HCT116 (cell line): ENCODE results near the gene IFRD2. TPM values are rescaled to one million over a fixed set of nuclear protein-coding genes. Genes with fewer than 3 reads are reported as not detected.

Experiments
- ATAC-seq: fragments of 200-7000 bp; cut with Tn5 transposase; 2 replicates; pipeline ENCODE4 v1.9.1; 2020; ENCODE audit warnings: mild to moderate bottlenecking, moderate library complexity
- BruUV-seq: library from RNA; stranded (reverse); fragments of 400-500 nt; replicated peaks from 2 replicates; lab custom pipeline; 2021; lab: Mats Ljungman, UMichigan
- CTCF ChIA-PET: fragments of 300-600 bp; sonication (Branson Sonifier 250); formaldehyde crosslinking; loops from one replicate; lab custom pipeline; 2021; ENCODE audit warnings: antibody characterized with exemption; lab: Charles Lee
- POLR2A ChIA-PET: fragments of 300-600, 350-600 bp; sonication (Branson Sonifier 250); formaldehyde crosslinking; loops from one replicate; lab custom pipeline; 2021; ENCODE audit warnings: antibody characterized with exemption; lab: Charles Lee
- RAD21 ChIA-PET, 2 experiments: fragments of 300-600 bp; sonication (Branson Sonifier 250); formaldehyde crosslinking; loops; one replicate each; lab custom pipeline; 2023; ENCODE audit warnings: low total read pairs in 2 of 2; ENCODE audit not compliant: uncharacterized antibody in 2 of 2, unreplicated experiment in 2 of 2, low non-redundant PET in 1 of 2; lab: Charles Lee
- DNase-seq: peaks from one replicate; pipeline ENCODE4 v3.0.0-alpha.2; 2010; ENCODE audit warnings: low read depth, low spot score
- H2AFZ ChIP-seq: fragments of 200-600 bp; shearing (Covaris generic), sonication (generic); 2 replicates; pipeline ENCODE4 v1.6.1; 2017; ENCODE audit warnings: low read depth, mixed run types, mixed read lengths, antibody characterized with exemption, low read length; ENCODE audit not compliant: poor library complexity, severe bottlenecking
- H3K27ac ChIP-seq: 2 replicates; pipeline ENCODE4 v1.5.1; 2012; ENCODE audit warnings: low read depth, low read length
- H3K27me3 ChIP-seq: fragments of 200-600 bp; sonication (generic); 2 replicates; pipeline ENCODE4 v1.6.1; 2016; ENCODE audit warnings: mixed run types, low read length, mixed read lengths; ENCODE audit not compliant: insufficient read depth
- H3K36me3 ChIP-seq, 2 experiments: fragments of 200-500 bp in 1 of 2; fragments of 200-600 bp in 1 of 2; sonication (Bioruptor generic) in 1 of 2; sonication (generic) in 1 of 2; 2 replicates each; pipeline versions ENCODE4 v1.5.1 to v1.6.1; 2014 to 2016; ENCODE audit warnings: low read length in 2 of 2, inconsistent platforms in 1 of 2, mixed read lengths in 1 of 2, mixed run types in 1 of 2; ENCODE audit not compliant: insufficient read depth in 2 of 2, control insufficient read depth in 1 of 2
- H3K4me1 ChIP-seq, 2 experiments: fragments of 200-600 bp in 1 of 2; sonication (generic) in 1 of 2; 2 replicates each; pipeline versions ENCODE4 v1.5.1 to v1.6.1; 2012 to 2017; ENCODE audit warnings: low read length in 2 of 2, inconsistent platforms in 1 of 2, mild to moderate bottlenecking in 1 of 2, mixed read lengths in 1 of 2, mixed run types in 1 of 2, moderate library complexity in 1 of 2; ENCODE audit not compliant: insufficient read depth in 2 of 2, control insufficient read depth in 1 of 2
- H3K4me2 ChIP-seq: fragments of 200-600 bp; sonication (generic); 2 replicates; pipeline ENCODE4 v1.6.1; 2017; ENCODE audit warnings: mixed run types, low read length, mixed read lengths
- H3K4me3 ChIP-seq, 2 experiments: fragments of 200-600 bp in 1 of 2; sonication (generic) in 1 of 2; replicated peaks in 1 of 2; 2 replicates each; pipeline ENCODE4 v1.5.1; 2011 to 2016; ENCODE audit warnings: low read length in 2 of 2, control low read depth in 1 of 2, low read depth in 1 of 2, mild to moderate bottlenecking in 1 of 2, mixed read lengths in 1 of 2, mixed run types in 1 of 2
- H3K79me2 ChIP-seq: fragments of 200-600 bp; sonication (generic); 2 replicates; pipeline ENCODE4 v1.6.1; 2017; ENCODE audit warnings: mild to moderate bottlenecking, mixed run types, low read length, moderate library complexity, mixed read lengths; ENCODE audit not compliant: insufficient read depth
- H3K9ac ChIP-seq: fragments of 200-600 bp; sonication (generic); 2 replicates; pipeline ENCODE4 v1.6.1; 2016; ENCODE audit warnings: low read length, mixed read lengths
- H3K9me2 ChIP-seq: fragments of 200-600 bp; sonication (generic), shearing (Covaris generic); 2 replicates; pipeline ENCODE4 v1.6.1; 2017; ENCODE audit warnings: mixed run types, mild to moderate bottlenecking, moderate library complexity; ENCODE audit not compliant: insufficient read depth
- H3K9me3 ChIP-seq, 2 experiments: fragments of 200-500 bp in 1 of 2; fragments of 200-600 bp in 1 of 2; sonication (Bioruptor generic) in 1 of 2; sonication (generic) in 1 of 2; 2 replicates each; pipeline ENCODE4 v1.6.1; 2014 to 2017; ENCODE audit warnings: low read length in 2 of 2, mixed read lengths in 2 of 2, inconsistent platforms in 1 of 2, low read depth in 1 of 2, mild to moderate bottlenecking in 1 of 2, mixed run types in 1 of 2, moderate library complexity in 1 of 2; ENCODE audit not compliant: control insufficient read depth in 1 of 2, insufficient read depth in 1 of 2
- H4K20me1 ChIP-seq: fragments of 200-600 bp; sonication (generic), shearing (Covaris generic); 2 replicates; pipeline ENCODE4 v1.6.1; 2017; ENCODE audit warnings: mixed run types, mild to moderate bottlenecking, moderate library complexity; ENCODE audit not compliant: insufficient read depth
- CBX3 ChIP-seq: IDR thresholded peaks from 2 replicates; pipeline ENCODE4 v1.6.1; 2012; ENCODE audit warnings: low read depth
- EZH2 ChIP-seq: fragments of 200-600 bp; sonication (generic); IDR thresholded peaks from 2 replicates; pipeline ENCODE4 v1.6.1; 2017; ENCODE audit warnings: antibody characterized with exemption, mixed run types
- FOSL1 ChIP-seq: IDR thresholded peaks from 2 replicates; pipeline ENCODE4 v1.6.1; 2012; ENCODE audit warnings: low read depth
- SP1 ChIP-seq: IDR thresholded peaks from 2 replicates; pipeline ENCODE4 v1.6.1; 2012; ENCODE audit warnings: low read depth
- SRF ChIP-seq: IDR thresholded peaks from 2 replicates; pipeline ENCODE4 v1.6.1; 2012; ENCODE audit warnings: low read depth
- TCF7L2 ChIP-seq: IDR thresholded peaks from 2 replicates; pipeline ENCODE4 v1.7.0; 2011; ENCODE audit warnings: borderline replicate concordance, inconsistent platforms; ENCODE audit not compliant: insufficient read depth, insufficient read length; ENCODE audit errors: extremely low read depth
- ZFX ChIP-seq: fragments of 450-650 bp; IDR thresholded peaks from 2 replicates; pipeline ENCODE4 v1.6.1; 2017
- intact Hi-C: fragments of 100-400 bp; cut with micrococcal nuclease; formaldehyde crosslinking; loops from 2 replicates; pipeline ENCODE4 v1.10.0; 2022
- total RNA-seq: library from RNA; stranded (reverse); gene quantifications from one replicate; pipeline ENCODE4 v1.2.1, GENCODE V29; 2021; ENCODE audit not compliant: unreplicated experiment
- TF ChIP-seq, protein P1 (sequence below): IDR thresholded peaks from 2 replicates; pipeline ENCODE4 v1.6.1; 2012

The IFRD2 gene
- total RNA-seq, 1 experiment from 2014 or later = 146 TPM

DNA sequence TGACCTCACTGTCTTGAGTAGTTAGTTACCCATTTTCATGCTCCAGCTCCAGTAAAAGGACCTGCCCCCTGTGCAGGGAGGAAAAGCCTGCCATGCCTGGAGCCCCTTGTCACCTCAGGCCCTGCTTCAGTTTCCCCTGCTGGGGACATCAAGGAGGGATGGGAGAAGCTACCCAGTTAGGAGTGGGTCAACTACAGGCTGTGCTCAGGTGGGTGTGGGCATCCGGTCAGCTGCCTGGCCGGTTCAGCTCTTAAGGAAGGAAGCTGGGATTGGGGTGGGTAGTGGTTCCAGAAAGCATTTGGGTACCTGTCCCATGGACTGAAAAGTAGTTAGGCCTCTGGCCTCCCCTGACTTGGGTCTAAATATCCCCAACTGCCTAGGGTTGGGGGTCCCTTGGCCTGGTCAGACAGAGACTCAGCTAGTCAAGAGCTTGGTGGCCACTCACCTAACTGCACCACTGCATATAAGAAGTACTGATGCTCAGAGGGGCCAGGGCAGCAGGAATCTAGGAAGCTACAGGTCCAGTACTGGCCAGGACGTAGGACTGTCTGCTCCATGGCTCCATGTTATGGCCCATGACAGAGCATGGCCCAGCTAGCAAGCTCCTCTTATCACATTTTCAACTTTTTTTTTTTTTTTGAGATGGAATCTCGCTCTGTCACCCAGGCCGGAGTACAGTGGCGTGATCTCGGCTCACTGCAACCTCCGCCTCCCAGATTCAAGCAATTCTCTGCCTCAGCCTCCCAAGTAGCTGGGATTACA is 12.8 kb downstream of the IFRD2 start:
- Histone ChIP-seq H3K9me3 (no peaks in the 10 kb centered on the region), H3K4me1 (peaks cover 2 to 4% of the 10 kb centered on the region in 2 experiments; a peak in 3 of 4 replicates), H4K20me1 (no peaks in the 10 kb centered on the region), H3K79me2 (no peaks in the 10 kb centered on the region), H3K27ac (no peak overlapping the region), H3K27me3 (no peaks in the 10 kb centered on the region), H3K36me3 (no peaks in the 10 kb centered on the region), H3K9me2 (no peaks in the 10 kb centered on the region), H2AFZ (no peak overlapping the region), H3K4me3 (no peak overlapping the region), H3K9ac (no peak overlapping the region), H3K4me2 (no peak overlapping the region)
- no TSS peak for BruUV-seq
- intact Hi-C loops = no loop called here
- no peak for TF ChIP-seq FOSL1
- TF ChIP-seq, protein P1, sequence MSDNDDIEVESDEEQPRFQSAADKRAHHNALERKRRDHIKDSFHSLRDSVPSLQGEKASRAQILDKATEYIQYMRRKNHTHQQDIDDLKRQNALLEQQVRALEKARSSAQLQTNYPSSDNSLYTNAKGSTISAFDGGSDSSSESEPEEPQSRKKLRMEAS = no peak
- no peak for TF ChIP-seq TCF7L2
- no peak for TF ChIP-seq CBX3
- RAD21 ChIA-PET = interaction anchor here in 1 of 2 experiments (1.2 kb wide), 1 partner anchor 33 kb away, joined by 3 read pairs; no protein-coding TSS in a partner anchor
- CTCF ChIA-PET = interaction anchor here (0.9 to 1.3 kb wide), 2 partner anchors 45 to 53 kb away, joined by 3 read pairs; no protein-coding TSS in a partner anchor
- DNase-seq (no peak), ATAC-seq (no peak)
- POLR2A ChIA-PET = interaction anchor here (0.7 to 1.9 kb wide), 2 partner anchors 15 to 37 kb away, joined by 3 to 4 read pairs; no protein-coding TSS in a partner anchor

DNA sequence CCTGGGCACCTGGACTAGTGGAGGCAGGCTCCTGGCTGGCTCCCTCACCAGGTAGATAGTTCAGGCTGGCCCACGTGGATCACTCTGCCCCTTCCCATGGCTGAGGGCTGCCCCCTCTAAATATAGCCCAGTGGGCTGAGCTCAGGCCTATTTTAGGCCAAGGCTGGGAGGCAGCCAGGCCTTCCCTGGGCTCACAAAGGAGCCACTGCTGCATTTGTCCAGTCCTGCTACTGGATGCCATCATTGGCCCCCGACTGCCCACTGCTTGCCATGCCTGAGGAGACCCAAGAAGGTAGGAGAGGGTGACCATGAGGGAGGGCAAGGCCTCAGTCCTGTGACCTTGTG is 13.4 kb downstream of the IFRD2 start, which contains the start of gene LSMEM2:
Gene LSMEM2 (plus strand): TSS at position 208 of the 345 bp plus-strand sequence. CDS start 27 bp downstream, at position 235.
- CTCF ChIA-PET = interaction anchor here (0.9 to 1.3 kb wide), 2 partner anchors 45 to 52 kb away, joined by 3 read pairs; no protein-coding TSS in a partner anchor
- POLR2A ChIA-PET = interaction anchor here (1.7 to 1.9 kb wide), 2 partner anchors 14 to 15 kb away, joined by 4 read pairs; no protein-coding TSS in a partner anchor
- RAD21 ChIA-PET = interaction anchor here in 1 of 2 experiments (1.2 kb wide), 1 partner anchor 32 kb away, joined by 3 read pairs; no protein-coding TSS in a partner anchor

More for the DNA sequence above, 13.4 kb downstream of the IFRD2 start, which contains the start of gene LSMEM2:
- H3K36me3 ChIP-seq = no peaks in the 10 kb centered on the region
- DNase-seq = no peak
- no peaks in the 10 kb centered on the region for H3K9me3 ChIP-seq
- H3K27ac ChIP-seq = no peak within 1 kb of the TSS
- TF ChIP-seq SRF = no peak
- TF ChIP-seq SP1 = no peak
- no peak for TF ChIP-seq CBX3
- no peak for TF ChIP-seq EZH2
- TF ChIP-seq ZFX = no peak
- TF ChIP-seq, protein P1 = no peak
- TF ChIP-seq, all 23 proteins: peak for 0
- no peak for ATAC-seq
- Histone ChIP-seq H3K9me2 (no peaks in the 10 kb centered on the region), H3K4me2 (no peak within 1 kb of the TSS), H3K4me1 (peaks cover 7 to 10% of the 10 kb centered on the region in 2 experiments; a peak in 3 of 4 replicates), H4K20me1 (no peaks in the 10 kb centered on the region), H3K79me2 (no peaks in the 10 kb centered on the region), H3K4me3 (no peak within 1 kb of the TSS), H2AFZ (no peak within 1 kb of the TSS), H3K27me3 (no peaks in the 10 kb centered on the region), H3K9ac (no peak within 1 kb of the TSS)
- BruUV-seq = no TSS peak
- intact Hi-C loops = no loop called here
